Activated T-cell treated with anti-CD3 and anti-CD28 coated beads, Interleukin-2, amount 50 U/mL, for 24 hours (primary cell): ENCODE measurements around the gene GDPD4.

Experiments
- DNase-seq: peaks from one replicate; pipeline ENCODE4 v3.0.0-alpha.2; 2020
- H3K27ac Mint-ChIP-seq: 2 replicates; pipeline ENCODE4 v1.8.0; 2020; ENCODE audit warnings: mild to moderate bottlenecking, mixed read lengths
- H3K27me3 Mint-ChIP-seq: 2 replicates; pipeline ENCODE4 v1.8.0; 2020; ENCODE audit warnings: mixed read lengths
- H3K36me3 Mint-ChIP-seq: 2 replicates; pipeline ENCODE4 v1.8.0; 2020; ENCODE audit warnings: low read depth, mixed read lengths
- H3K4me1 Mint-ChIP-seq: 2 replicates; pipeline ENCODE4 v1.8.0; 2020; ENCODE audit warnings: low read depth, mixed read lengths
- H3K4me3 Mint-ChIP-seq: 2 replicates; pipeline ENCODE4 v1.8.0; 2020; ENCODE audit warnings: mild to moderate bottlenecking, moderate library complexity, mixed read lengths
- H3K9me3 Mint-ChIP-seq: 2 replicates; pipeline ENCODE4 v1.8.0; 2020; ENCODE audit warnings: mixed read lengths

Gene GDPD4

DNA sequence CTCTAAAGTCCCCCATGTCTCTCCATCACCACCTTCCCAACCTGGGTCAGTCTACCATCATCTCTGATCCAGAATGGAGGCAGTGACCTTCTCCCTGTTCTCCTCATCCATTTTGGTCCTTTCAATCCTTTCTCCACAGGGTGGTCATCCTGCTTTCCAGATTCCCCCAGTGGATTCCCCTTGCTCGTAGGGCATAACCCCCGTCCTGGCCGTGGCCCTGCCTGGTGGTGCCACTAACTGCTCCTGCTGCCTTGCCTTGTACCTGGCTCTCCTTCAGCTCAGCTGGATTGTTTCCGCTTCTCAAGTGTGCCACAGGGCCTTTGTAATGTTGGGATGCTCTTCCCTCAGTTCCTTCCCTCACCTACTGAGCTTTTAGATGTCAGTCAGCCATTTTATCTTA, 91.8 kb downstream of the GDPD4 start:
- Mint-ChIP-seq H3K9me3 (no peaks in the 10 kb centered on the region), H3K27ac (no peak overlapping the region), H3K4me1 (no peaks in the 10 kb centered on the region), H3K36me3 (no peaks in the 10 kb centered on the region), H3K27me3 (no peaks in the 10 kb centered on the region), H3K4me3 (no peak overlapping the region)
- DNase-seq, result no peak

DNA sequence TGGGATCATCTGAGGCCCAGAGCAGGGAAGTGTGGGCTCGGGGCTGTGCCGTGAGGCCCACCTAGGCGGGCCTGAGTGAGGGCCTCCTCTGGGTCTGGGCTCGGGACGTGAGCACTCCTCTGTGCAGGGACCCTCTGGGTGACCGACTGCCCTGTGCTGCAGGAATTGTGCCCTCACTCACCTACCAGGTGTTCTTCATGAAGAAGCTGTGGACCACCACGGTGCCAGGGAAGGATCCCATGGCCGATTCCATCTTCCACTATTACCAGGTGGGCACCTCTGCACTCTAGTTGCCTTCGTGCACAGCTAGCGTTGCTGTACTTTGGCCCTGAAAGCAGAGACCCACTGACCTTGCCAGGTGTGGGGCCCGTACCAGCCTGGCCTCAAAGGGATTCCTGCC, 93.0 kb downstream of the GDPD4 start:
- no peaks in the 10 kb centered on the region for H3K9me3 Mint-ChIP-seq
- no peaks in the 10 kb centered on the region for H3K27me3 Mint-ChIP-seq
- H3K4me3 Mint-ChIP-seq, result no peak overlapping the region
- DNase-seq, result no peak
- no peaks in the 10 kb centered on the region for H3K36me3 Mint-ChIP-seq
- no peaks in the 10 kb centered on the region for H3K4me1 Mint-ChIP-seq
- no peak overlapping the region for H3K27ac Mint-ChIP-seq

- DNase-seq, result no peak
- H3K4me3 Mint-ChIP-seq, result no peak overlapping the region
- H3K9me3 Mint-ChIP-seq, result no peaks in the 10 kb centered on the region
- no peak overlapping the region for H3K27ac Mint-ChIP-seq
- H3K27me3 Mint-ChIP-seq, result no peaks in the 10 kb centered on the region
- no peaks in the 10 kb centered on the region for H3K36me3 Mint-ChIP-seq
- H3K4me1 Mint-ChIP-seq, result no peaks in the 10 kb centered on the region
These were observed 93.7 kb downstream of the GDPD4 start for GRCh38 chr11:77207618-77208313.

DNA sequence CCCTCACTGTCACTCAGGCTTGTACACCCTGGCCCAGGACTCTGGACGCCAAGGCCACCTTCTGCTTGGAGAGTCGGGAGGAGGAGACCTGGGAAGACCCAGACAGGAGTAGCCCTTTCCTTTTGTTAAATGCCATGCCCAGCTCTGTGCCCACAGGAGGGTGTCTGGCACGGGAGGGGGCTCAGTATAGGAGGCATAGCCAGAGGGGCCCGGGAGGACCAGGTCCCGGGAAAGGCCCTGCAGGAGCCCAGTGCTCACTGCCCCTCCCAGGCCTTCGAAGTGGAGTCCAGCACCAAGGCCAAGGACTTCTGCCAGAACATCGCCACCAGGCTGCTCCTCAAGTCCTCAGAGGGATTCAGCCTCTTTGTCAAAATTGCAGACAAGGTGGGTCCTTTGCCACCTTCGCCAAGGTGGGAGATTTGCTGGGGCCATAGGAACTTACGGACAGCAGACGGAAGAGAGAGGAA, 94.4 kb downstream of the GDPD4 start:
- Mint-ChIP-seq H3K9me3 (no peaks in the 10 kb centered on the region), H3K27me3 (no peaks in the 10 kb centered on the region), H3K36me3 (no peaks in the 10 kb centered on the region), H3K4me1 (no peaks in the 10 kb centered on the region), H3K4me3 (no peak overlapping the region), H3K27ac (no peak overlapping the region)
- DNase-seq, result no peak

- H3K4me1 Mint-ChIP-seq, result no peaks in the 10 kb centered on the region
- no peak overlapping the region for H3K27ac Mint-ChIP-seq
- H3K27me3 Mint-ChIP-seq, result no peaks in the 10 kb centered on the region
- no peak for DNase-seq
- H3K36me3 Mint-ChIP-seq, result no peaks in the 10 kb centered on the region
- H3K4me3 Mint-ChIP-seq, result no peak overlapping the region
- no peaks in the 10 kb centered on the region for H3K9me3 Mint-ChIP-seq
These were observed 95.0 kb downstream of the GDPD4 start for GRCh38 chr11:77206264-77207018.

- no peaks in the 10 kb centered on the region for H3K4me1 Mint-ChIP-seq
- H3K27me3 Mint-ChIP-seq, result no peaks in the 10 kb centered on the region
- H3K4me3 Mint-ChIP-seq, result no peak overlapping the region
- no peak overlapping the region for H3K27ac Mint-ChIP-seq
- DNase-seq, result no peak
- no peaks in the 10 kb centered on the region for H3K36me3 Mint-ChIP-seq
- H3K9me3 Mint-ChIP-seq, result no peaks in the 10 kb centered on the region
These were observed 95.8 kb downstream of the GDPD4 start for GRCh38 chr11:77205467-77206263.

GRCh38 chr11:77204754-77205466, 96.6 kb downstream of the GDPD4 start:
- Mint-ChIP-seq H3K36me3 (no peaks in the 10 kb centered on the region), H3K9me3 (no peaks in the 10 kb centered on the region), H3K27me3 (no peaks in the 10 kb centered on the region), H3K4me1 (no peaks in the 10 kb centered on the region), H3K27ac (no peak overlapping the region), H3K4me3 (no peak overlapping the region)
- DNase-seq, result no peak

GRCh38 chr11:77203901-77204753, 97.4 kb downstream of the GDPD4 start:
- Mint-ChIP-seq H3K4me3 (no peak overlapping the region), H3K4me1 (no peaks in the 10 kb centered on the region), H3K36me3 (no peaks in the 10 kb centered on the region), H3K9me3 (no peaks in the 10 kb centered on the region), H3K27ac (no peak overlapping the region), H3K27me3 (no peaks in the 10 kb centered on the region)
- DNase-seq, result no peak

DNA sequence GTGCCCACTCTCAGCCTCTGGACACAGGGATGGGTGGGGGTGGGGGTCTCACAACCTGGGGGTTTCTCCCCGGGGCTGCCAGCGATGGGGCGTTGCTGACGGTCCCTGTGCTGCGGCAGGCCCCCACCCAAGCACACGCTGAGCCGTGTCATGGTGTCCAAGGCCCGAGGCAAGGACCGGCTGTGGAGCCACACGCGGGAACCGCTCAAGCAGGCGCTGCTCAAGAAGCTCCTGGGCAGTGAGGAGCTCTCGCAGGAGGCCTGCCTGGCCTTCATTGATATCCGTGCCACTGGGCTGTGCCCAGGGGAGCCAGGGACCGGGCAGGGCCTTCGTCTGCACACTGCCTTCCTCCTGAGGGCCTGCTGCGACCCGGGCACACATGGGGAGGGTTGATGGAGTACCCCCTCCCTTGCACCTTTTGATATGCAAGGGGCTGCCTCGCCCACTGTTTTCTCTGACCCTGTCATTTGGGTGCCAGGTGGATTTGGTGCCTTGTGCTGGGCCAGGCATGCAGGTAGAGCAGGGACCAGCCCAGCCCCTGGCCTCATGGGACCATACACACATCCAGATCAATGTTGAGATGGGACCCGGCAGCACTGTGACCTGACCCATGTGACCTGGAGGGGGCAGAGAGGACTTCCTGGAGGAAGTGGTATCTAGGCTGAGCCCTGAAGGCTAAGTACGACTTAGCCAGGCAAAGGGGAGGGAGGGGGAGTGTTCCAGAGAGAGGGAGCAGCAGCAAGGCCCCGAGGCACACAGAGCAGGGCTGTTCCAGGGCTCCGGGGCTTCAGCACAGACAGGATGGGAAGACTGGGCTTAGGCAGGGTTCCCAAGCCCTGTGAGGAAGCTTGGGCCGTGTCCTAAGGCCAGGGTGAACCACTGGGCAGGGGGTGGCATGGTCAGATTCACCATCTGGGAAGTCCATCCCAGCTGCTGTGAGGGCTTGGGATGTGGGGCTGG, 98.3 kb downstream of the GDPD4 start:
- Mint-ChIP-seq H3K4me3 (no peak overlapping the region), H3K27me3 (no peaks in the 10 kb centered on the region), H3K36me3 (no peaks in the 10 kb centered on the region), H3K9me3 (no peaks in the 10 kb centered on the region), H3K27ac (no peak overlapping the region), H3K4me1 (no peaks in the 10 kb centered on the region)
- no peak for DNase-seq

DNA sequence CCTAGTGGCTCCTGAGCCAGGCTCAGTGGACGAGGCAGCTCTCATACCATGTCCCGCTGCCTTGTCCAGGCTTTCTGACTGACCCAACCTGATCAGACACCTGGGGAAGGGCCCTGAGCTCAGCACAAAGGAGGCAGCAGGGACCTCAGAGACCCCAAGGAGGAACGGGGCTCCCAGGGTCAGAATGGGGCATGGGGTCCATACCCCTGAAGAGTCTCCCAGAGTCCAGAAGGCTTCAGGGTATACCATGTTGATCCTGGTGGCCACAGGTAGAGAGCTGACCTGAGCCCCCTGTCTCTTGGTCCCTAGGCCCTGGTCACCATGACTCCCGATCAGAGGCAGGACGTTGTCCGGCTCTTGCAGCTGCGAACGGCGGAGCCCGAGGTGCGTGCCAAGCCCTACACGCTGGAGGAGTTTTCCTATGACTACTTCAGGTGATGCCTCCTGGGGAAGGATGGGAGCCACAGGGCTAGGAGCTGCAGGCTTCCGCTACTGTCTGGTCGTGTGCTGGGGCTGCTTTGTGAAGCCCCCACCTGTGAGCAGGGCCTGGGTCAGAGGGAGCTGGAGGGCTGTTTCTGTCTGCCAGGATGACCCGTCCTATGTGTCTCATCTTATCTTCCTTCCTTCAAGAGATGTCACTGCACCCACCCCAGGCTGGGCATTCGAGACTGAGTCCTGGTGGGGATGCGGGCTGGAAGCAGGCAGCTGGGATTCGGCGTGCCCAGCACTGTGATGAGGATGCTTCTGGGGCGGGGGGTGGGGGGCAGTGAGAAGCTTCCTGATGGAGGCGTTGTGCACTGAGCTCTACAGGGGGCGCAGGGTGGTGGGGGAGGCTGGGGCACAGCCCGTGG, 99.3 kb downstream of the GDPD4 start:
- Mint-ChIP-seq H3K4me3 (no peak overlapping the region), H3K27me3 (no peaks in the 10 kb centered on the region)
- DNase-seq, result peak; percentile 23

DNA sequence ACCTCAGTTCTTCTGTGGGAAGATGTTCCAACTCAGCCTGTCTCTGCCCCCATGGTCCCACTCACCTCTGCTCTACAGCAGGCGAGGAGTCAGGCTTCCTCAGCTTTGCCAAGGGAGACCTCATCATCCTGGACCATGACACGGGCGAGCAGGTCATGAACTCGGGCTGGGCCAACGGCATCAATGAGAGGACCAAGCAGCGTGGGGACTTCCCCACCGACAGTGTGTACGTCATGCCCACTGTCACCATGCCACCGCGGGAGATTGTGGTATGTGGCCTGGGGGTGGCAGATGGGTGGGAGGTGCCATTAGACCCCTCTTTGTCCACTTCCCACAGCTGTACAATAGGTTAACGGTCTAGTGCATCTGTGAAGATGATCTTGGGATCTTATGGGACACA, 100.1 kb downstream of the GDPD4 start:
- Mint-ChIP-seq H3K9me3 (no peaks in the 10 kb centered on the region), H3K27me3 (no peaks in the 10 kb centered on the region)

More for the DNA sequence above, 99.3 kb downstream of the GDPD4 start:
- no peaks in the 10 kb centered on the region for H3K36me3 Mint-ChIP-seq
- no peak overlapping the region for H3K27ac Mint-ChIP-seq
- H3K4me1 Mint-ChIP-seq, result no peaks in the 10 kb centered on the region
- H3K9me3 Mint-ChIP-seq, result no peaks in the 10 kb centered on the region

More for the DNA sequence above, 100.1 kb downstream of the GDPD4 start:
- peak; percentile 16 for DNase-seq
- H3K36me3 Mint-ChIP-seq, result no peaks in the 10 kb centered on the region
- no peak overlapping the region for H3K27ac Mint-ChIP-seq
- no peak overlapping the region for H3K4me3 Mint-ChIP-seq
- no peaks in the 10 kb centered on the region for H3K4me1 Mint-ChIP-seq
